ENCODE data around the gene COX7C.
"Not testable (repeated sequence)": the region's sequence is repeated elsewhere in the genome, so short reads cannot be mapped to it uniquely, and the experiment has no call there.

Gene COX7C, protein sequence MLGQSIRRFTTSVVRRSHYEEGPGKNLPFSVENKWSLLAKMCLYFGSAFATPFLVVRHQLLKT

DNA sequence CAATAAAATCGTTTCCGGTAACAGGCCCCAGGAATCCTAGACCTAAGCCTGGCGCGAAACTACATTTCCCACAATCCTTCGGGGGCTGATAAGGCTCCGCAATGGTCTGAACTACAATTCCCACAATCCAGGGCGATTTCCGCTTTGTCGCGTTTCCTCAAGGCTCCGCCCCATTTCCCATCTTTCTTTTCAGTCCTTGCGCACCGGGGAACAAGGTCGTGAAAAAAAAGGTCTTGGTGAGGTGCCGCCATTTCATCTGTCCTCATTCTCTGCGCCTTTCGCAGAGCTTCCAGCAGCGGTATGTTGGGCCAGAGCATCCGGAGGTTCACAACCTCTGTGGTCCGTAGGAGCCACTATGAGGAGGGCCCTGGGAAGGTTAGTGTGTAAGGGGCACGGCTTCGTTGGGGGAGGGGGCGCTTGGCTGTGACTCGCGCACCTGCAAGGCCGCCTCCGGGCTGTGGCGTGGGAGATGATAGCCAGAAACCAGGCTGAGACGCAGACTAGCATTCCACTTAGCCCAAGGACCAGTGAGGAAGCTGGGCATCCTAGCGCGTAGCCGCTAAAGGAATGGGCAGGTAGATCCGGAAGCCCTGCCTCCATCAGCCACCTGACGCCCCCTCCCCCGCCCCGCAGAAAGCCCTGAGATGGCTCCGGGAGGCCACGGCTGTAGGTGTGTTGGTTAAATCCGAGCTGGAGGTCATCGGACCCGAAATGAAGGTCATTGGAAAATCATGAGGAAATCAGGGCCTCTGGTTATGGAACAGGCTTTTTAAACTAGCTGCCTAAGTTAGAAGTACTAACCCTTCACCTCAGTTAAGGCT lies at the start of gene COX7C:
TSS of gene COX7C (plus strand) at position 186 of the 821 bp plus-strand sequence. CDS start at position 301, 115 bp downstream.
- peak; percentile 78 for DNase-seq (ENCODE audit: low read depth)

DNA sequence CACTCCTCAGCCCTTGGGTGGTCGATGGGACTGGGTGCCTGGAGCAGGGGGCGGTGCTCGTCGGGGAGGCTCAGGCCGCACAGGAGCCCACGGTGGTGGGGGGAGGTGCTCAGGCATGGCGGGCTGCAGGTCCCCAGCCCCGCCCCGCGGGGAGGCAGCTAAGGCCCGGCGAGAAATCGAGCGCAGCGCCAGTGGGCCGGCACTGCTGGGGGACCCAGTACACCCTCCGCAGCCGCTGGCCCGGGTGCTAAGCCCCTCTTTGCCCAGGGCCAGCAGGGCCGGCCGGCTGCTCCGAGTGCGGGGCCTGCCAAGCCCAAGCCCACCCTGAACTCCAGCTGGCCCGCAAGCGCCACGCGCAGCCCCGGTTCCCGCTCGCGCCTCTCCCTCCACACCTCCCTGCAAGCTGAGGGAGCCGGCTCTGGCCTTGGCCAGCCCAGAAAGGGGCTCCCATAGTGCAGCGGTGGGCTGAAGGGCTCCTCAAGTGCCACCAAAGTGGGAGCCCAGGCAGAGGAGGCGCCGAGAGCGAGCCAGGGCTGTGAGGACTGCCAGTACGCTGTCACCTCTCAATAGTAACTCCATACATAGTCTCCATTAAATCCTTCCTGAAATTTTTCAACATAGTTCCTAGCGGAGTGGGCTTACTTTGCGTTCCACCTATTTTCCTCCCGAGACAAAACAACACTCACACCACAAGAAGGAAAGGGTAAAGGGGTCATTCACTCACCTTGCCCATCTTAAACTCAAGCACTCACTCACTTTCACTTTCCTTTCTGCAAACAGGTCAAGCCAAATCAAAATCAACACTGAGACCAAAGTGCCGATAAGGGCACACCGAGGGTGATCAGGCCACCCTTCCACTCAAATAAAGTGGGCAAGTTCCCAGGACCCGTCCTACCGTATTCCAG lies 48.0 kb upstream of the COX7C start:
- DNase-seq (ENCODE audit: low read depth), result not testable (repeated sequence)

DNA sequence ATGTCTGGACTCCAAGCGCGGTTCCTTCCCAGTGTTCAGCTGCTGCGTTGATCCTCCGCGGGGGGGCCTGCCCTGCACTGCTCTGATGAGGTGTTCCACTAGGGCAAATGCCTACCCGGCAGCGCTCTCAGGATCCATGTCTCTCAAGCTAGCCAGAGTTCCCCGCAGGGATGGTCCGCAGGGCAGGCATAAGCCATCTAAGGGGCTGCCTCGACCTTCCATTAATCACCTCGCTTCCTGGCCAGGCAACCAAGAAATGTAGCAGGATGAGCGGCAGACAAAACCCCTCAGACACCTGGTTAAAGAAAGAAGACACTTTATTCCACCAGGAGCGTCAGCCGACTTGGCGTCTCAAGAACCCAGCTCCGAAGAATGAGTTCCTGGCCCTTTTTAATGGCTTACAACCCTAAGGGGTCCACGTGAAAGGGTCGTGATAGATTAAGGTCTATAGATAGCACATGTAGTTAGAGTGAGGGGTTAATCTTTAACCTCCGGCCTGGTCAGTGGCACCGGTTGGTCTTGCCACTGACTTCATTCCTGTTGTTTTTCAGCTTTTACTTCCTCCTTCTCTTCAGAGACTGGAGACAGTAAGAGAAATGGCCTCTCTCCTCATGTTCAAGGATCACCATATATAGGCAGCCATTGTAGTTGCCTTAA lies 47.2 kb upstream of the COX7C start:
- DNase-seq (ENCODE audit: low read depth), result no peak

DNA sequence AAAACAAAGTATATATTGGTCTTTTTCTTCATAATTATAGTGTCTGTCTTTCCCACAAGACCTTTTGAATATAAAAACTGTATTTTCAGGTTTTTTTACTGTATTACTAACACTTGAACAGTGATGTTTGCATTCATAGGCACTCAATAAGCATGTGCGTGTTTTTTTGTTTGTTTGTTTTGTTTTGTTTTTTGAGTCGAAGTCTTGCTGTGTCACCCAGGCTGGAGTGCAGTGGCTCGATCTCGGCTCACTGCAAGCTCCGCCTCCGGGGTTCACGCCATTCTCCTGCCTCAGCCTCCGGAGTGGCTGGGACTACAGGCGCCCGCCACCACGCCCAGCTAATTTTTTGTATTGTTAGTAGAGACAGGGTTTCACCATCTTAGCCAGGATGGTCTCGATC lies 46.6 kb upstream of the COX7C start:
- not testable (repeated sequence) for DNase-seq (ENCODE audit: low read depth)

DNA sequence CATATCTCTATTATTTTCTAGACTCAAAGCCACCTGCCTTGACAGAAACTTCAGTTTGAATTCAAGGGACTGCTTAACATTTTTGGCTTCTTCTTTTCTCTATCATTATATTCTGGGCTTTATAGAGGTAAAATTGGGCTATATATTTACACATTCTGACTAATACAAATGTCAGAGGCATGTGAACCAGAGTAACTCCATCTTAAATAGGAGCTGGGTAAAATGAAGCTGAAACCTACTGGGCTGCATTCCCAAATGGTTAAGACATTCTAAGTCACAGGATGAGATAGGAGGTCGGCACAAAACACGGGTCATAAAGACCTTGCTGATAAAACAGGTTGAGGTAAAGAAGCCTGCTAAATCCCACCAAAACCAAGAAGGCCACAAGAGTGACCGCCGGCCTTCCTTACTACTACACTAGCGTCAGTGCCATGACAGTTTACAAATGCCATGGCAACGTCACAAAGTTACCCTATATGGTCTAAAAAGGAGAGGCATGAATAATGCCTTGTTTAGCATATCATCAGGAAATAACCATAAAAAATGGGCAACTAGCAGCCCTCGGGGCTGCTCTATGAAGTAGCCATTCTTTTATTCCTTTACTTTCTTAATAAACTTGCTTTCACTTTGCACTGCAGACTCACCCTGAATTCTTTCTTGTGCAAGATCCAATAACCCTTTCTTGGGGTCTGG lies 44.8 kb upstream of the COX7C start:
- DNase-seq (ENCODE audit: low read depth), result no peak

GRCh38 chr5:86579502-86579901 lies 38.2 kb upstream of the COX7C start:
- no peak for DNase-seq (ENCODE audit: low read depth)

DNA sequence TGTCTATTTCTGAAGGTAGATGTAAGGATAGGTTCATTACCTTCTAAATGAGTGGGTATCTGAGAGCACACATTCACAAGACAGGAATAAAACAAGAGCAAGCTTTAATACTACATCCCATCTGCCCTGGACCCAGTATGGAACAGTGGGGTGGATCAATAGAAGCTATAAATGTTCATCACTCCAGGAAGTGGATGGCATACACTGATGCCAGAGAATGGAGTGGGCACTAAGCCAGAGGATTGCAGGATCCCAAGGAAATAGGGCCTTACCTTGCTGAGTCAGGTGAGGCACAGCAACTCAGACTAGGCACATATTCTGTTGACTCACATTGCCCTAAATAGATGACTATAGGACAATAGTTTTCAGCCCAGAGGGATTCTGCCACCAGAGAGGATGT lies 21.3 kb upstream of the COX7C start:
- no peak for DNase-seq (ENCODE audit: low read depth)

DNA sequence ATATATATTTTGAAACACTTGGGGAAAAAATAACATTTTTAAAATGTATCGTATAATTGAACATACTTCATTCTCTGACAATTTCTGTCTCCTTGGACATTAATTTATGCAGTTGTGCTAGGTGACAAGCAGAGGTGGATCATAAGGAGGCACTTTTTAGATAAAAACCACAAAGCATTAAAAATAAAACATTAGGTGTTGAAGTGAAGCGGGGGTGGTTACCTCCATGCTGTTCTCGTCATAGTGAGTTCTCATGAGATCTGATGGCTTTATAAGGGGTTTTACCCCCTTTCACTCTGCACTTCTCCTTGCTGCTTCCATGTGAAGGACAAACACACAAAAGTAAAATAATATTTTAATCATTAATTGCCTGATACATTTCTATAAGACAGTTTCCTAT lies 11.9 kb upstream of the COX7C start:
- DNase-seq (ENCODE audit: low read depth), result no peak

- no peak for DNase-seq (ENCODE audit: low read depth)
Observed at GRCh38 chr5:86613455-86613854, 4.3 kb upstream of the COX7C start.

- no peak for DNase-seq (ENCODE audit: low read depth)
Observed at GRCh38 chr5:86617309-86617755, 409 bp upstream of the COX7C start.

GRCh38 chr5:86623785-86624483 lies 6.2 kb downstream of the COX7C start:
- no peak for DNase-seq (ENCODE audit: low read depth)

- no peak for DNase-seq (ENCODE audit: low read depth)
Observed at GRCh38 chr5:86625148-86625547, 7.4 kb downstream of the COX7C start.

DNA sequence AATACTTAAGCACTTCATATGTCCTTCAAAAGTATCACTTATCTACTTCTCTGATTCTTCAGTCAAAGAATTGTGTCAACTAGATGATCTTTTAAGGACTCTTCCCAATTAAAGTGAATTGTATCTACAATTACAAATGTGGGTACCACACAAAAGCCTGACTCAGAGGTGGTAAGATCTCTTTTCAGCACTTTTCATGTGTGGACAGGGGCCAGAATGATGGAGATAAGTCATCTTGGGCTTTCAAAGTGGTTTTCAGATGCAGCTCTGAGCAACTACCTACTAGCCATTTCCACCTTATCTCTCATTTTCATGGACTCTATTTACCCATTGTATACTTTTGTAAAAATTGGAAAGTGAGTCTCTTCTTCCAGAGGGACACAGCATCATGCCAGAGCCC lies 8.4 kb downstream of the COX7C start:
- DNase-seq (ENCODE audit: low read depth), result no peak

DNA sequence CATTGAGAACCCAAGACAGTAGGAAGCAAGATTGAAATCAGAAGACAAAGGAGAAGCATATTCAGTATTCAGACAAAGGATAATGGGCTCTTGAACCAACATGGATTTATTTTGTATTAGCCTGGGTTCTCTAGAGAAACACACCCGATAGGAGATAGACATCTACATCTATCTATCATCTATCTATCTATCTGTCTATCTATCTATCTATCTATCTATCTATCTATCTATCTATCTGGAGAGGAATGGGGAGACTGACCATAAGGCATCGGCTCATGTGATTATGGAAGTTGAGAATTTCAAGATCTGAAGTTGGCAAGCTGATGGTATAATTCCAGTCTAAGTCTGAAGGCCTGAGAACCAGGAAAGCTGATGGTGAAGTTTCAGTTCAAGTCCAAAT lies 13.4 kb downstream of the COX7C start:
- no peak for DNase-seq (ENCODE audit: low read depth)

DNA sequence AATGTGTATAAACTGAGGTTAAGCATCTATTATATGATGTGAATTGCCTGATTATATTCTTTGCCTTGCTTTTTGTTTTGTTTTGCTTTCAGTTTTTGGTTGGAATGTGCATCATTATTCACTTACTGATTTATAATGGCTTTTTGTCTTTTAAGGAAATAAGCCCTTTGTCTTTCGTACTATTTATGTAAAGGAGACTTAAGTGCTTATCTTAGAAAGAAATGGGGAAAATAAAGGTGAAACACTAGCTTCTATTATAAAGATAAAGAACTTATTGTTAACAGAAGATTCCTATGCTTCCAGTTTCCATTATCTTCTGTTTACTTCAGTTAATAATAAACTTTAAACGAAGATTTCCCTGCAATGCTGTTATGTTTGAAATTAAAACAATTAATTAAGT lies 23.3 kb downstream of the COX7C start:
- DNase-seq (ENCODE audit: low read depth), result no peak

DNA sequence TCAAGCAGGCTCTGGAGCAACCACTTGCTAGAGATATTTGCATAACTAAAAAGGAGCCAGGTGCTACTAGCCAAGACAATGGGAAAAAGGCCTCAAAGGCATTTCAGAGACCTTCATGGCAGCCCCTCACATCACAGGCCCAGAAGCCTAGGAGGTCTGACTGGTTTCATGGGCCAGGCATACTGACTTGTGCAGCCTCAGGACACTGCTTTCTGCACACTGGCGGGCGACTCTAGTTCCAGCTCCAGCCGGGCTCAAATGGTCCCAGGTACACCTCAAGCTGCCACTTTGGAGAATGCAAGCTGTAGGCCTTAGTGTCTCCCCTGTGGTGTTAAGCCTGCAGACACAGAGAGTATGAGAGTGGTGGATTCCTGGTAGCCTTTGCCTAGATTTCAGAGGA lies 27.1 kb downstream of the COX7C start:
- DNase-seq (ENCODE audit: low read depth), result no peak

DNA sequence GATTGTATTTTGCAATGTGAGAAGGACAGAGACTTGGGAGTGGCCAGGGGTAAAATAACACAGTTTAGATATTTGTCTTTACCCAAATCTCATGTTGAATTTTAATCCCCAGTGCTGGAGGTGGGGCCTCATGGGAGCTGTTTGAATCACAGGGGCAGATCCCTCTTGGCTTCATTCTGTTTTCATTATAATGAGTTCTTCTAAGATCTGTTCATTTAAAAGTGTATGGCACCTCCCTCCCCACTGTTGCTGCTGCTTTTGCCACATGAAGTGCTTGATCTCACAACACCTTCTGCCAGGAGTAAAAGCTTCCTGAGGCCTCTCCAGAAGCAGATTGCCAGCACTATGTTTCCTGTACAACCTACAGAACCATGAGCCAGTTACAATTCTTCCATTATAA lies 28.1 kb downstream of the COX7C start:
- no peak for DNase-seq (ENCODE audit: low read depth)

DNA sequence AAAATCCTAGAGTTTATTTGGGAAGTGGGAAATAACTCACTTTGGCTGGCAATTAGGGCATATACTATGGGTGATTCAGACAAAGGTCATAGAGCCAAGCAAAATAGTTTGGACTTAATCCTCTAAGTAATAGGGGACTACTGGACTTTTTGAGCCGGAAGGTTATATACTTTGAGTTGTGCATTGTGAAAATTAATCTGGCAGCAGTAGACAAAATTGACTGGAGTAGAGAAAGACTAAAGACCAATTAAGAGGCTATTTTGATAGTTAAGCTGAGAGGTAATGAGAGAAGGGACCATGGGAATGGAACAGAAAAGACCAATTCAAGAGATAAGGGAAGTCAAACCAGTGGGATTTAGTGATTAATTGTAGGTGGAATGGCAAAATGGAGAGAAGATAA lies 28.9 kb downstream of the COX7C start:
- DNase-seq (ENCODE audit: low read depth), result no peak

DNA sequence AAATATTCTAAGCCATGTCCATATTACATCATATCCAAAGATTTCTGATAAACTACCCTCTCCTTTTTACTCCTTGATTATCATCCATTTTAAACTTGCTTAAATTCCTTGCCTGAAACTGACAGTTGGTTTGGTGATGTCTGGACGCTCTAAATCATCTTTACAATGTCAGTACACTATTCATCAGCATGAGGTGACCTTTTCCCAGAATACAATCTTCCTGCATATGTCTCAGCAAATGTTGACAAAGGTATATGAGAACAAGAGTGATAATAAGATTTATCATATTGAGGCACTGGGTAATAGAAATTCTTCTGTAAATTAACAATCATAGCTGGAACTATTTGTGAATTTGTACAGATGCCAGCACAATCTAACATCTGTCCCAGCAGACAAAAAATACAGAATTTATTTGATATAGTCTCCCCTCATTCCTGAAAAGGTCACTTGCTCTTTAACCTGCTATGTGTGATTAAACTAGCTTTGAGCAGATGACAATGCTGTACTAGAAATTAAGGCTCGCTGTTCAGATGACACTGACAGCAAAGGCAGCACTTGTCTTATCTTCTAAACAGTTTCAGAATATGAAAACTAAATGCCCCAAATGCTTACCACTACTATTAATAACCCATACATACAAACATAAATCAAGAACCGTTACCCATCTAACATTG lies 32.2 kb downstream of the COX7C start:
- DNase-seq (ENCODE audit: low read depth), result no peak

DNA sequence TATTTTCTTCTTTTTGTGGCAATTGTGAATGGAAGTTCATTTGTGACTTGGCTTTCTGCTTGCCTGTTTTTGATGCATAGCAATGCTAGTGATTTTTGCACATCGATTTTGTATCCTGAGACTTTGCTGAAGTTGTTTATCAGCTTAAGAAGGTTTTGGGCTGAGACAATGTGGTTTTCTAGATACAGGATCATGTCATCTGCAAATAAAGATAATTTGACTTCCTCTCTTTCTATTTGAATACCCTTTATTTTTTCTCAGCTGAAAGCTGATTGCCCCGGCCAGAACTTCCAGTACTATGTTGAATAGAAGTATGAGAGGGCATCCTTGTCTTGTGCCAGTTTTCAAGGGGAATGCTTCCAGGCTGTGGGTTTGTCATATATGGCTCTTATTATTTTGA lies 43.0 kb downstream of the COX7C start:
- DNase-seq (ENCODE audit: low read depth), result not testable (repeated sequence)

DNA sequence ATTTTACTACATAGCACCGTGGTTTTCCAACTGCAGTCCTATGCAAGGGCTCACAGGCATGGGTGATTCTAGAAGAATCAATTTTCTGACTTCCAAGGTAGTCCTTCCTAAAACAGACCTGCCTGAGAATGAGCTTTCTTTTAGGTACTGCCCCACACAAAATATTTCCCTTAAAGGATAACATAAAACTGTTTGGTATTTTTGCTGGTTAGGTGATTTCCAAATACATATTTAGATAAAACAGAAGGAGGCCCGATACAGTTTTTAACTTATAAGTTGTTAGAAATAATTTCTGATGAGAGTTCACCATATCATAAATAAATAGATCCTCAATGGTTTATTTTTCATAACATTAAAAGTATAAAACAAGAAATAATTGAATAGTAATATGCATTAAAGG lies 46.4 kb downstream of the COX7C start:
- no peak for DNase-seq (ENCODE audit: low read depth)

Measured in HS-27A (cell line).